SK-N-MC (cell line): ENCODE measurements around the gene CLEC2D.
"Not testable (repeated sequence)": the region's sequence is repeated elsewhere in the genome, so short reads cannot be mapped to it uniquely, and the experiment has no call there.

Experiments
- EZH2 ChIP-seq: fragments of 200-600 bp; sonication (generic); IDR thresholded peaks from one replicate; pipeline ENCODE4 v1.6.1; 2017; ENCODE audit warnings: antibody characterized with exemption
- FOXP2 ChIP-seq: optimal IDR thresholded peaks from 2 replicates; pipeline ENCODE3; 2011; ENCODE audit warnings: mild to moderate bottlenecking, moderate library complexity; ENCODE audit not compliant: insufficient read depth; ENCODE audit errors: extremely low read length, control extremely low read depth
- POLR2AphosphoS5 ChIP-seq: IDR thresholded peaks from 2 replicates; pipeline ENCODE4 v1.6.1; 2012; ENCODE audit warnings: mild to moderate bottlenecking, low read depth, low read length, borderline replicate concordance

- TF ChIP-seq FOXP2, POLR2AphosphoS5, EZH2: not testable (repeated sequence)
These were observed 26.1 kb downstream of the CLEC2D start for GRCh38 chr12:9695661-9696060.
